H1 (cell line): Measurements from ENCODE around the gene GPR18. TPM values are rescaled to one million over a fixed set of nuclear protein-coding genes. Genes with fewer than 3 reads are reported as not detected.

ENCODE experiments used
- CTCF ChIA-PET: fragments of 300-600 bp; sonication (Branson Sonifier 250); formaldehyde crosslinking; loops from one replicate; lab custom pipeline; 2021; ENCODE audit not compliant: partially characterized antibody; lab: Charles Lee
- POLR2A ChIA-PET: fragments of 300-600 bp; sonication (Branson Sonifier 250); formaldehyde crosslinking; loops from one replicate; lab custom pipeline; 2021; ENCODE audit warnings: inconsistent platforms; ENCODE audit not compliant: partially characterized antibody; lab: Charles Lee
- DNase-seq, 2 experiments: peaks; one replicate each; pipeline versions ENCODE4 v3.0.0 to v3.0.0-alpha.2; 2010 to 2022; ENCODE audit warnings: low spot score in 2 of 2, low read depth in 1 of 2, mixed read lengths in 1 of 2
- FAIRE-seq: peaks from 2 replicates; lab custom pipeline; 2011; peaks lifted over from hg19 to GRCh38; lab: Jason Lieb, UNC
- H2AFZ ChIP-seq: 2 replicates; pipeline ENCODE4 v1.8.1; 2012; ENCODE audit warnings: low read length, inconsistent platforms
- H2AK5ac ChIP-seq: 2 replicates; pipeline ENCODE4 v1.6.1; 2013; ENCODE audit warnings: low read depth, low read length
- H2BK120ac ChIP-seq: replicated peaks from 2 replicates; pipeline ENCODE3; 2013; ENCODE audit warnings: low read depth, low read length, inconsistent platforms
- H2BK12ac ChIP-seq: 2 replicates; pipeline ENCODE4 v1.6.1; 2013; ENCODE audit warnings: low read depth, low read length
- H2BK15ac ChIP-seq: 2 replicates; pipeline ENCODE4 v1.6.1; 2013; ENCODE audit warnings: low read length
- H2BK20ac ChIP-seq: 2 replicates; pipeline ENCODE4 v1.6.1; 2013; ENCODE audit warnings: low read length
- H2BK5ac ChIP-seq: 2 replicates; pipeline ENCODE4 v1.6.1; 2013; ENCODE audit warnings: low read depth, low read length
- H3K14ac ChIP-seq: 2 replicates; pipeline ENCODE4 v1.6.1; 2013; ENCODE audit warnings: inconsistent platforms; ENCODE audit not compliant: insufficient read length
- H3K18ac ChIP-seq: 2 replicates; pipeline ENCODE4 v1.6.1; 2013; ENCODE audit warnings: low read length; ENCODE audit errors: extremely low read depth
- H3K23ac ChIP-seq: 2 replicates; pipeline ENCODE4 v1.6.1; 2013; ENCODE audit warnings: inconsistent platforms; ENCODE audit not compliant: insufficient read length
- H3K23me2 ChIP-seq: 2 replicates; pipeline ENCODE4 v1.6.1; 2013; ENCODE audit warnings: low read depth, low read length
- H3K27ac ChIP-seq: 2 replicates; pipeline ENCODE4 v1.6.1; 2011; ENCODE audit warnings: low read depth, low read length, inconsistent platforms
- H3K27me3 ChIP-seq, 4 experiments: replicated peaks in 1 of 4; 1 replicate in 1 of 4; 2 replicates in 3 of 4; pipeline versions ENCODE4 v1.6.1 to v1.8.1; 2011 to 2013; ENCODE audit warnings: low read length in 3 of 4, mild to moderate bottlenecking in 3 of 4, inconsistent platforms in 2 of 4, mixed read lengths in 2 of 4, moderate library complexity in 1 of 4; ENCODE audit not compliant: control insufficient read depth in 3 of 4, insufficient read depth in 3 of 4; ENCODE audit errors: extremely low read depth in 1 of 4
- H3K36me3 ChIP-seq, 4 experiments: 2 replicates each; pipeline versions ENCODE4 v1.6.1 to v1.8.1; 2011 to 2013; ENCODE audit warnings: mild to moderate bottlenecking in 4 of 4, low read length in 3 of 4, moderate library complexity in 2 of 4, control low read depth in 1 of 4, inconsistent platforms in 1 of 4; ENCODE audit not compliant: insufficient read depth in 4 of 4, control insufficient read depth in 2 of 4
- H3K4ac ChIP-seq: replicated peaks from 2 replicates; pipeline ENCODE3; 2013; ENCODE audit warnings: low read length, low read depth, mixed read lengths, inconsistent platforms; ENCODE audit not compliant: insufficient read length
- H3K4me1 ChIP-seq, 4 experiments: replicated peaks in 1 of 4; 1 replicate in 1 of 4; 2 replicates in 3 of 4; pipeline versions ENCODE4 v1.6.1 to v1.8.1; 2011 to 2013; ENCODE audit warnings: low read length in 3 of 4, inconsistent platforms in 2 of 4, mixed read lengths in 1 of 4; ENCODE audit not compliant: insufficient read depth in 4 of 4, control insufficient read depth in 3 of 4
- H3K4me2 ChIP-seq, 2 experiments: 2 replicates each; pipeline versions ENCODE4 v1.6.1 to v1.8.1; 2011 to 2013; ENCODE audit warnings: low read depth in 2 of 2, low read length in 2 of 2, control low read depth in 1 of 2, inconsistent platforms in 1 of 2, mild to moderate bottlenecking in 1 of 2; ENCODE audit not compliant: insufficient read depth in 1 of 2
- H3K4me3 ChIP-seq, 4 experiments: fragments of 200-600, 300-600 bp in 1 of 4; sonication (generic), shearing (Covaris generic), sonication (Bioruptor Twin) in 1 of 4; 2 replicates each; pipeline versions ENCODE4 v1.5.1 to v1.8.1; 2011 to 2016; ENCODE audit warnings: low read length in 4 of 4, low read depth in 3 of 4, control low read depth in 2 of 4, inconsistent platforms in 2 of 4, mild to moderate bottlenecking in 2 of 4, mixed read lengths in 1 of 4, moderate library complexity in 1 of 4; ENCODE audit not compliant: insufficient read depth in 2 of 4; ENCODE audit errors: extremely low read depth in 1 of 4
- H3K56ac ChIP-seq: replicated peaks from 2 replicates; pipeline ENCODE3; 2013; ENCODE audit warnings: low read depth, mild to moderate bottlenecking, mixed read lengths, low read length, inconsistent platforms; ENCODE audit not compliant: insufficient read length
- H3K79me1 ChIP-seq: 2 replicates; pipeline ENCODE4 v1.6.1; 2013; ENCODE audit warnings: low read depth, low read length, control low read depth
- H3K79me2 ChIP-seq, 2 experiments: 2 replicates each; pipeline versions ENCODE4 v1.6.1 to v1.8.1; 2012 to 2013; ENCODE audit warnings: low read length in 2 of 2, mild to moderate bottlenecking in 2 of 2, inconsistent platforms in 1 of 2; ENCODE audit not compliant: insufficient read depth in 2 of 2, control insufficient read depth in 1 of 2
- H3K9ac ChIP-seq, 4 experiments: replicated peaks in 1 of 4; 1 replicate in 1 of 4; 2 replicates in 3 of 4; pipeline versions ENCODE4 v1.6.1 to v1.8.1; 2011 to 2013; ENCODE audit warnings: low read depth in 3 of 4, low read length in 3 of 4, control low read depth in 2 of 4, mild to moderate bottlenecking in 2 of 4, moderate library complexity in 2 of 4, inconsistent platforms in 1 of 4; ENCODE audit errors: extremely low read depth in 1 of 4
- H3K9me3 ChIP-seq, 2 experiments: 2 replicates each; pipeline versions ENCODE4 v1.6.1 to v1.8.1; 2012 to 2013; ENCODE audit warnings: mild to moderate bottlenecking in 2 of 2, moderate library complexity in 2 of 2, control low read depth in 1 of 2, inconsistent platforms in 1 of 2, low read depth in 1 of 2, low read length in 1 of 2, mixed read lengths in 1 of 2; ENCODE audit not compliant: insufficient read depth in 2 of 2
- H4K20me1 ChIP-seq, 2 experiments: replicated peaks in 1 of 2; 2 replicates each; pipeline versions ENCODE3 to v1.8.1; 2011 to 2013; ENCODE audit warnings: inconsistent platforms in 2 of 2, low read length in 2 of 2, mild to moderate bottlenecking in 1 of 2; ENCODE audit not compliant: insufficient read depth in 2 of 2, control insufficient read depth in 1 of 2
- H4K5ac ChIP-seq: 2 replicates; pipeline ENCODE4 v1.6.1; 2013; ENCODE audit warnings: low read length, low read depth, mixed read lengths, inconsistent platforms; ENCODE audit not compliant: insufficient read length
- H4K8ac ChIP-seq: 2 replicates; pipeline ENCODE4 v1.8.0; 2013; ENCODE audit warnings: mild to moderate bottlenecking, moderate library complexity, low read length, inconsistent platforms; ENCODE audit not compliant: insufficient read depth; ENCODE audit errors: extremely low read depth
- H4K91ac ChIP-seq: replicated peaks from 2 replicates; pipeline ENCODE3; 2013; ENCODE audit warnings: low read length, mixed read lengths, inconsistent platforms; ENCODE audit not compliant: insufficient read length
- CBX8 ChIP-seq: fragments of 300-800, 300-1000 bp; sonication (generic); IDR thresholded peaks from 2 replicates; pipeline ENCODE4 v1.7.1; 2016; ENCODE audit warnings: low read depth, low read length, borderline replicate concordance
- CHD1 ChIP-seq: IDR thresholded peaks from 2 replicates; pipeline ENCODE4 v1.6.1; 2012; ENCODE audit warnings: low read depth, low read length, improper control_type of control experiment
- CREB1 ChIP-seq: IDR thresholded peaks from 2 replicates; pipeline ENCODE4 v1.6.1; 2012; ENCODE audit warnings: inconsistent platforms
- CTBP2 ChIP-seq: IDR thresholded peaks from 2 replicates; pipeline ENCODE4 v1.7.0; 2011; ENCODE audit warnings: borderline replicate concordance, mild to moderate bottlenecking, moderate library complexity, mixed read lengths, low read length; ENCODE audit not compliant: insufficient read depth, insufficient read length
- JUND ChIP-seq: IDR thresholded peaks from 2 replicates; pipeline ENCODE4 v1.6.1; 2011; ENCODE audit warnings: mild to moderate bottlenecking, improper control_type of control experiment, low read length
- KDM1A ChIP-seq: fragments of 200-600, 300-600 bp; sonication (generic); IDR thresholded peaks from 2 replicates; pipeline ENCODE4 v1.7.1; 2016; ENCODE audit warnings: mild to moderate bottlenecking, low read length, borderline replicate concordance
- NRF1 ChIP-seq: IDR thresholded peaks from 2 replicates; pipeline ENCODE4 v1.6.1; 2011; ENCODE audit warnings: mild to moderate bottlenecking, low read depth, low read length, improper control_type of control experiment
- RAD21 ChIP-seq, 2 experiments: IDR thresholded peaks in 1 of 2; conservative IDR thresholded peaks in 1 of 2; 2 replicates each; pipeline ENCODE4 v1.6.1; 2011; ENCODE audit warnings: low read depth in 2 of 2, low read length in 2 of 2, improper control_type of control experiment in 1 of 2, inconsistent platforms in 1 of 2, mild to moderate bottlenecking in 1 of 2, moderate library complexity in 1 of 2
- SP4 ChIP-seq: IDR thresholded peaks from 2 replicates; pipeline ENCODE4 v1.6.1; 2012; ENCODE audit warnings: low read length, inconsistent platforms
- TAF1 ChIP-seq: IDR thresholded peaks from 2 replicates; pipeline ENCODE4 v1.6.1; 2011; ENCODE audit warnings: mild to moderate bottlenecking, low read depth, low read length
- TCF12 ChIP-seq: IDR thresholded peaks from 2 replicates; pipeline ENCODE4 v1.6.1; 2011; ENCODE audit warnings: low read depth, mild to moderate bottlenecking, low read length
- WGBS, 2 experiments: shearing (Covaris generic) in 1 of 2; methylation state at CpG; one replicate each; pipeline versions ENCODE4 v1.1.6 to v1.1.7; 2013 to 2015; ENCODE audit warnings: low lambda C conversion rate in 2 of 2, mixed read lengths in 2 of 2, inconsistent platforms in 1 of 2, low coverage in 1 of 2, missing lambda C conversion rate in 1 of 2; ENCODE audit not compliant: insufficient replicate concordance in 2 of 2, insufficient coverage in 1 of 2, insufficient read length in 1 of 2; ENCODE audit errors: extremely low coverage in 1 of 2, missing lambda C conversion rate in 1 of 2; 5-methylcytosine and 5-hydroxymethylcytosine counted together
- polyA plus RNA-seq, 7 experiments: library from polyadenylated mRNA; depleted of rRNA in 3 of 7; stranded (reverse) in 5 of 7; unstranded in 2 of 7; fragments of >200 nt in 5 of 7; fragments of 200-250 nt in 2 of 7; gene quantifications; 1 replicate in 5 of 7; 2 replicates in 1 of 7; 4 replicates in 1 of 7; pipeline versions ENCODE4 v1.2.1 to v1.2.3, GENCODE V29; 2011 to 2013; ENCODE audit warnings: missing spikeins in 2 of 7, mixed read lengths in 2 of 7
- total RNA-seq: library from RNA; stranded (reverse); fragmentation: NEBNext Ultra II Directional; extraction: Animal tissue kit (Norgen Biotek cat#: 25700); gene quantifications from 2 replicates; pipeline ENCODE4 v1.2.1, GENCODE V29; 2021

The GPR18 gene
- total and polyA plus RNA-seq, 2 of the 8 experiments (the other 6 are each of a cell fraction or from before 2014, with no cell fraction given) = not detected

- Histone ChIP-seq H4K8ac (no peak overlapping the region), H4K5ac (no peak overlapping the region), H3K56ac (no peak overlapping the region), H3K23ac (no peak overlapping the region), H2BK15ac (no peak overlapping the region), H3K9me3 (no peaks in the 10 kb centered on the region), H3K79me1 (peaks cover 2% of the 10 kb centered on the region; the same call in 1 of the 2 replicates), H2AK5ac (no peak overlapping the region), H4K20me1 (peaks cover 0 to 3% of the 10 kb centered on the region in 2 experiments), H3K23me2 (peaks cover 2% of the 10 kb centered on the region; the same call in 1 of the 2 replicates), H3K27me3 (no peaks in the 10 kb centered on the region), H2BK5ac (no peak overlapping the region), H2BK20ac (no peak overlapping the region), H3K18ac (no peak overlapping the region), H3K9ac (no peak overlapping the region), H3K4ac (no peak overlapping the region), H3K14ac (no peak overlapping the region), H2AFZ (no peak overlapping the region), H2BK120ac (no peak overlapping the region), H3K4me2 (no peak overlapping the region), H3K4me1 (no peaks in the 10 kb centered on the region; a peak in 1 of 7 replicates), H4K91ac (no peak overlapping the region), H3K79me2 (no peaks in the 10 kb centered on the region; a peak in 1 of 4 replicates), H3K36me3 (peaks cover 0 to 3% (median 1%) of the 10 kb centered on the region in 4 experiments; a peak in 2 of 8 replicates), H3K27ac (no peak overlapping the region), H2BK12ac (no peak overlapping the region), H3K4me3 (no peak overlapping the region)
- ChIA-PET CTCF (interaction anchor here (1.8 to 10.8 kb wide), 4 partner anchors 19 to 87 kb away, joined by 5 to 242 read pairs (median 36); partner anchors contain the start of gene UBAC2), POLR2A (interaction anchor here (1.3 to 1.8 kb wide), 2 partner anchors 64 to 87 kb away, joined by 3 to 4 read pairs; no protein-coding TSS in a partner anchor)
- no peak for TF ChIP-seq TCF12
- TF ChIP-seq KDM1A = no peak
- no peak for TF ChIP-seq TAF1
- TF ChIP-seq RAD21 (IDR thresholded peaks at IDR 0.05 in 1 of 2, conservative IDR thresholded peaks at IDR 0.05 in 1 of 2; ENCODE audit: low read depth in 2 of 2, low read length in 2 of 2) = no peak
- no peak for TF ChIP-seq CHD1
- TF ChIP-seq CREB1 = no peak
- TF ChIP-seq CBX8 = no peak
- TF ChIP-seq NRF1 = no peak
- no peak for TF ChIP-seq CTBP2
- no peak for TF ChIP-seq SP4
- TF ChIP-seq JUND = no peak
- WGBS, 2 experiments = 93% methylated on average over 7 of the region's 7 CpGs; no CpG with 5 or more reads in 1 of the 2 experiments
- DNase-seq (no peak), FAIRE-seq (no peak)
These were observed 5.1 kb upstream of the GPR18 start for GRCh38 chr13:99263126-99263785.
